GM12878 (cell line): ENCODE measurements around the gene KLF15.

Experiments used
- BMI1 ChIP-seq: fragments of 450-650 bp; IDR thresholded peaks from 2 replicates; pipeline ENCODE4 v1.6.1; 2016; ENCODE audit warnings: mild to moderate bottlenecking, moderate library complexity, borderline replicate concordance
- CHD1 ChIP-seq: IDR thresholded peaks from 2 replicates; pipeline ENCODE4 v1.6.1; 2012; ENCODE audit warnings: low read depth, low read length, improper control_type of control experiment
- EZH2 ChIP-seq: IDR thresholded peaks from 2 replicates; pipeline ENCODE4 v1.6.1; 2012; ENCODE audit warnings: low read depth, mild to moderate bottlenecking, control low read depth, inconsistent platforms, low read length, borderline replicate concordance; ENCODE audit not compliant: control insufficient read depth
- FOS ChIP-seq: IDR thresholded peaks from 3 replicates; pipeline ENCODE4 v1.6.1; 2011; ENCODE audit warnings: borderline replicate concordance; ENCODE audit not compliant: insufficient read length; ENCODE audit errors: extremely low read depth
- HDAC6 ChIP-seq: fragments of 200-600 bp; sonication (generic); IDR thresholded peaks from one replicate; pipeline ENCODE4 v1.8.0; 2017; ENCODE audit warnings: antibody characterized with exemption; ENCODE audit not compliant: unreplicated experiment
- POLR2A ChIP-seq: IDR thresholded peaks from 2 replicates; pipeline ENCODE4 v1.6.1; 2011; ENCODE audit warnings: low read depth, mild to moderate bottlenecking, low read length
- TF ChIP-seq, protein P1 (sequence below): fragments of 450-650 bp; IDR thresholded peaks from 2 replicates; pipeline ENCODE4 v1.6.1; 2016; ENCODE audit warnings: mild to moderate bottlenecking, moderate library complexity, borderline replicate concordance
- TF ChIP-seq, protein P2 (sequence below), 3 experiments: IDR thresholded peaks in 2 of 3; conservative IDR thresholded peaks in 1 of 3; 2 replicates each; pipeline ENCODE4 v1.5.1; 2011; ENCODE audit warnings: low read depth in 3 of 3, low read length in 3 of 3, mild to moderate bottlenecking in 3 of 3, control low read depth in 2 of 3, moderate library complexity in 2 of 3, inconsistent platforms in 1 of 3, mixed read lengths in 1 of 3; ENCODE audit not compliant: control insufficient read depth in 2 of 3, insufficient read depth in 1 of 3; ENCODE audit errors: extremely low read depth in 1 of 3
- TF ChIP-seq, protein P3 (sequence below): fragments of 450-650 bp; IDR thresholded peaks from 2 replicates; pipeline ENCODE4 v1.6.1; 2017; ENCODE audit warnings: borderline replicate concordance
- TF ChIP-seq, protein P4 (sequence below): fragments of 450-650 bp; formaldehyde crosslinking; IDR thresholded peaks from 2 replicates; pipeline ENCODE4 v1.4.0; 2020; ENCODE audit warnings: mild to moderate bottlenecking, moderate library complexity

DNA sequence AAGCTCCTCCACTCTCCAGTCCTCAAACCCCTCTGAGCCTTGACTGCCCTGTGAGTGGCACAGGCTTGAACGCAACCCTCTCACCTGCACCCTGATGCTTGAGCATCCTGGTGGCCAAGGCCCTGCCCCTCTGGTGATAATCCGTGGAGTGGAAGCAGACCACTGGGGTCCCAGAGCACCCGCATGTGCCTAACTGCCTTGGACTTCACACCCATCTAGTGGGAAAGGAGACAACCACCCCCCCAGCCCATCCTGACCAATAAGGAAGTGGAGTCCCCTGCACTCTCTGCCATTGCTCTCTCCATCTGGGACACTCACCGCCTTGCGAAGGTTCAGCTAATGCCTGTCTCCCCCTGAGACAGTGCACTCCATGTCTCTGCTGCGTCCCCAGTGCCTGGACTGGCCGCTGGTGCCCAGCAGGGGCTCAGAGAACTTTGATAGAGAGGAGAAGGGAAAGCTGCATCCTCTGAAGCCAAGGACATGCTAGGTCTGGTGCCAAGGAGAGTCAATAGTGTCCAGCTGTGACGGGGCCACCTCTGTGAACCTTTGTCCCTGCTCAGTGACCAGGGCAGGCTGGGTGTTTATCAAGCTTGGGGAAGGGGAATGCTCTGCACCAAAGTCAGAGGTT is 3.4 kb downstream of the KLF15 start:
- TF ChIP-seq, protein P1, sequence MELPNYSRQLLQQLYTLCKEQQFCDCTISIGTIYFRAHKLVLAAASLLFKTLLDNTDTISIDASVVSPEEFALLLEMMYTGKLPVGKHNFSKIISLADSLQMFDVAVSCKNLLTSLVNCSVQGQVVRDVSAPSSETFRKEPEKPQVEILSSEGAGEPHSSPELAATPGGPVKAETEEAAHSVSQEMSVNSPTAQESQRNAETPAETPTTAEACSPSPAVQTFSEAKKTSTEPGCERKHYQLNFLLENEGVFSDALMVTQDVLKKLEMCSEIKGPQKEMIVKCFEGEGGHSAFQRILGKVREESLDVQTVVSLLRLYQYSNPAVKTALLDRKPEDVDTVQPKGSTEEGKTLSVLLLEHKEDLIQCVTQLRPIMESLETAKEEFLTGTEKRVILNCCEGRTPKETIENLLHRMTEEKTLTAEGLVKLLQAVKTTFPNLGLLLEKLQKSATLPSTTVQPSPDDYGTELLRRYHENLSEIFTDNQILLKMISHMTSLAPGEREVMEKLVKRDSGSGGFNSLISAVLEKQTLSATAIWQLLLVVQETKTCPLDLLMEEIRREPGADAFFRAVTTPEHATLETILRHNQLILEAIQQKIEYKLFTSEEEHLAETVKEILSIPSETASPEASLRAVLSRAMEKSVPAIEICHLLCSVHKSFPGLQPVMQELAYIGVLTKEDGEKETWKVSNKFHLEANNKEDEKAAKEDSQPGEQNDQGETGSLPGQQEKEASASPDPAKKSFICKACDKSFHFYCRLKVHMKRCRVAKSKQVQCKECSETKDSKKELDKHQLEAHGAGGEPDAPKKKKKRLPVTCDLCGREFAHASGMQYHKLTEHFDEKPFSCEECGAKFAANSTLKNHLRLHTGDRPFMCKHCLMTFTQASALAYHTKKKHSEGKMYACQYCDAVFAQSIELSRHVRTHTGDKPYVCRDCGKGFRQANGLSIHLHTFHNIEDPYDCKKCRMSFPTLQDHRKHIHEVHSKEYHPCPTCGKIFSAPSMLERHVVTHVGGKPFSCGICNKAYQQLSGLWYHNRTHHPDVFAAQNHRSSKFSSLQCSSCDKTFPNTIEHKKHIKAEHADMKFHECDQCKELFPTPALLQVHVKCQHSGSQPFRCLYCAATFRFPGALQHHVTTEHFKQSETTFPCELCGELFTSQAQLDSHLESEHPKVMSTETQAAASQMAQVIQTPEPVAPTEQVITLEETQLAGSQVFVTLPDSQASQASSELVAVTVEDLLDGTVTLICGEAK: no peak
- TF ChIP-seq, protein P2, sequence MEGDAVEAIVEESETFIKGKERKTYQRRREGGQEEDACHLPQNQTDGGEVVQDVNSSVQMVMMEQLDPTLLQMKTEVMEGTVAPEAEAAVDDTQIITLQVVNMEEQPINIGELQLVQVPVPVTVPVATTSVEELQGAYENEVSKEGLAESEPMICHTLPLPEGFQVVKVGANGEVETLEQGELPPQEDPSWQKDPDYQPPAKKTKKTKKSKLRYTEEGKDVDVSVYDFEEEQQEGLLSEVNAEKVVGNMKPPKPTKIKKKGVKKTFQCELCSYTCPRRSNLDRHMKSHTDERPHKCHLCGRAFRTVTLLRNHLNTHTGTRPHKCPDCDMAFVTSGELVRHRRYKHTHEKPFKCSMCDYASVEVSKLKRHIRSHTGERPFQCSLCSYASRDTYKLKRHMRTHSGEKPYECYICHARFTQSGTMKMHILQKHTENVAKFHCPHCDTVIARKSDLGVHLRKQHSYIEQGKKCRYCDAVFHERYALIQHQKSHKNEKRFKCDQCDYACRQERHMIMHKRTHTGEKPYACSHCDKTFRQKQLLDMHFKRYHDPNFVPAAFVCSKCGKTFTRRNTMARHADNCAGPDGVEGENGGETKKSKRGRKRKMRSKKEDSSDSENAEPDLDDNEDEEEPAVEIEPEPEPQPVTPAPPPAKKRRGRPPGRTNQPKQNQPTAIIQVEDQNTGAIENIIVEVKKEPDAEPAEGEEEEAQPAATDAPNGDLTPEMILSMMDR (IDR thresholded peaks at IDR 0.05 in 2 of 3, conservative IDR thresholded peaks at IDR 0.05 in 1 of 3; ENCODE audit: control insufficient read depth in 2 of 3, extremely low read depth in 1 of 3, insufficient read depth in 1 of 3, low read depth in 3 of 3, low read length in 3 of 3): no peak
- TF ChIP-seq HDAC6 (no peak), EZH2 (no peak), BMI1 (no peak), POLR2A (no peak), CHD1 (no peak), FOS (no peak)
- TF ChIP-seq, protein P3, sequence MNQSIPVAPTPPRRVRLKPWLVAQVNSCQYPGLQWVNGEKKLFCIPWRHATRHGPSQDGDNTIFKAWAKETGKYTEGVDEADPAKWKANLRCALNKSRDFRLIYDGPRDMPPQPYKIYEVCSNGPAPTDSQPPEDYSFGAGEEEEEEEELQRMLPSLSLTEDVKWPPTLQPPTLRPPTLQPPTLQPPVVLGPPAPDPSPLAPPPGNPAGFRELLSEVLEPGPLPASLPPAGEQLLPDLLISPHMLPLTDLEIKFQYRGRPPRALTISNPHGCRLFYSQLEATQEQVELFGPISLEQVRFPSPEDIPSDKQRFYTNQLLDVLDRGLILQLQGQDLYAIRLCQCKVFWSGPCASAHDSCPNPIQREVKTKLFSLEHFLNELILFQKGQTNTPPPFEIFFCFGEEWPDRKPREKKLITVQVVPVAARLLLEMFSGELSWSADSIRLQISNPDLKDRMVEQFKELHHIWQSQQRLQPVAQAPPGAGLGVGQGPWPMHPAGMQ: no peak
- TF ChIP-seq, protein P4, sequence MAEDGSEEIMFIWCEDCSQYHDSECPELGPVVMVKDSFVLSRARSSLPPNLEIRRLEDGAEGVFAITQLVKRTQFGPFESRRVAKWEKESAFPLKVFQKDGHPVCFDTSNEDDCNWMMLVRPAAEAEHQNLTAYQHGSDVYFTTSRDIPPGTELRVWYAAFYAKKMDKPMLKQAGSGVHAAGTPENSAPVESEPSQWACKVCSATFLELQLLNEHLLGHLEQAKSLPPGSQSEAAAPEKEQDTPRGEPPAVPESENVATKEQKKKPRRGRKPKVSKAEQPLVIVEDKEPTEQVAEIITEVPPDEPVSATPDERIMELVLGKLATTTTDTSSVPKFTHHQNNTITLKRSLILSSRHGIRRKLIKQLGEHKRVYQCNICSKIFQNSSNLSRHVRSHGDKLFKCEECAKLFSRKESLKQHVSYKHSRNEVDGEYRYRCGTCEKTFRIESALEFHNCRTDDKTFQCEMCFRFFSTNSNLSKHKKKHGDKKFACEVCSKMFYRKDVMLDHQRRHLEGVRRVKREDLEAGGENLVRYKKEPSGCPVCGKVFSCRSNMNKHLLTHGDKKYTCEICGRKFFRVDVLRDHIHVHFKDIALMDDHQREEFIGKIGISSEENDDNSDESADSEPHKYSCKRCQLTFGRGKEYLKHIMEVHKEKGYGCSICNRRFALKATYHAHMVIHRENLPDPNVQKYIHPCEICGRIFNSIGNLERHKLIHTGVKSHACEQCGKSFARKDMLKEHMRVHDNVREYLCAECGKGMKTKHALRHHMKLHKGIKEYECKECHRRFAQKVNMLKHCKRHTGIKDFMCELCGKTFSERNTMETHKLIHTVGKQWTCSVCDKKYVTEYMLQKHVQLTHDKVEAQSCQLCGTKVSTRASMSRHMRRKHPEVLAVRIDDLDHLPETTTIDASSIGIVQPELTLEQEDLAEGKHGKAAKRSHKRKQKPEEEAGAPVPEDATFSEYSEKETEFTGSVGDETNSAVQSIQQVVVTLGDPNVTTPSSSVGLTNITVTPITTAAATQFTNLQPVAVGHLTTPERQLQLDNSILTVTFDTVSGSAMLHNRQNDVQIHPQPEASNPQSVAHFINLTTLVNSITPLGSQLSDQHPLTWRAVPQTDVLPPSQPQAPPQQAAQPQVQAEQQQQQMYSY (CRISPR knock-in tag): no peak
